H9 (cell line): ENCODE data around the gene NFASC. TPM values are rescaled to one million over a fixed set of nuclear protein-coding genes. Genes with fewer than 3 reads are reported as not detected.

Source experiments
- DNase-seq: peaks from one replicate; pipeline ENCODE4 v3.0.0-alpha.2; 2017
- H2AFZ ChIP-seq: one replicate; pipeline ENCODE4 v1.6.1; 2013; ENCODE audit warnings: mild to moderate bottlenecking, low read length, control low read depth, moderate library complexity
- H2AK5ac ChIP-seq: 2 replicates; pipeline ENCODE4 v1.6.1; 2013; ENCODE audit warnings: low read length, control low read depth, mixed read lengths; ENCODE audit not compliant: insufficient read length
- H2BK120ac ChIP-seq: one replicate; pipeline ENCODE4 v1.6.1; 2013; ENCODE audit warnings: low read depth, mild to moderate bottlenecking, low read length, control low read depth, inconsistent platforms; ENCODE audit not compliant: poor library complexity, severe bottlenecking
- H2BK12ac ChIP-seq: 2 replicates; pipeline ENCODE4 v1.6.1; 2013; ENCODE audit warnings: low read length, control low read depth, mixed read lengths, low read depth; ENCODE audit not compliant: insufficient read length
- H2BK15ac ChIP-seq: 2 replicates; pipeline ENCODE4 v1.6.1; 2013; ENCODE audit warnings: low read depth, low read length, control low read depth
- H2BK20ac ChIP-seq: one replicate; pipeline ENCODE4 v1.6.1; 2013; ENCODE audit warnings: low read depth, mild to moderate bottlenecking, low read length, control low read depth, inconsistent platforms; ENCODE audit not compliant: poor library complexity, severe bottlenecking
- H2BK5ac ChIP-seq: 2 replicates; pipeline ENCODE4 v1.6.1; 2013; ENCODE audit warnings: low read length, control low read depth, mixed read lengths; ENCODE audit not compliant: insufficient read length
- H3K14ac ChIP-seq: 2 replicates; pipeline ENCODE4 v1.6.1; 2013; ENCODE audit warnings: low read length, control low read depth; ENCODE audit not compliant: insufficient read depth
- H3K18ac ChIP-seq: 2 replicates; pipeline ENCODE4 v1.6.1; 2013; ENCODE audit warnings: low read depth, mild to moderate bottlenecking, mixed read lengths, low read length, control low read depth; ENCODE audit not compliant: insufficient read length
- H3K23ac ChIP-seq: 2 replicates; pipeline ENCODE4 v1.6.1; 2013; ENCODE audit warnings: low read length, control low read depth, mixed read lengths, low read depth; ENCODE audit not compliant: insufficient read length
- H3K23me2 ChIP-seq: 2 replicates; pipeline ENCODE4 v1.6.1; 2013; ENCODE audit warnings: low read depth, mild to moderate bottlenecking, mixed read lengths, low read length, control low read depth; ENCODE audit not compliant: insufficient read length, poor library complexity, severe bottlenecking
- H3K27ac ChIP-seq: 2 replicates; pipeline ENCODE4 v1.5.1; 2013; ENCODE audit warnings: low read length, control low read depth, mixed read lengths, low read depth; ENCODE audit not compliant: insufficient read length
- H3K27me3 ChIP-seq: 2 replicates; pipeline ENCODE4 v1.6.1; 2013; ENCODE audit warnings: low read length, control low read depth, inconsistent platforms; ENCODE audit not compliant: insufficient read depth
- H3K4ac ChIP-seq: 2 replicates; pipeline ENCODE4 v1.6.1; 2013; ENCODE audit warnings: low read depth, mild to moderate bottlenecking, control low read depth, inconsistent platforms, low read length, moderate library complexity
- H3K4me1 ChIP-seq: 2 replicates; pipeline ENCODE4 v1.6.1; 2013; ENCODE audit warnings: low read length, control low read depth, inconsistent platforms; ENCODE audit not compliant: insufficient read depth
- H3K4me2 ChIP-seq: 2 replicates; pipeline ENCODE4 v1.6.1; 2013; ENCODE audit warnings: low read length, control low read depth, mixed read lengths; ENCODE audit not compliant: insufficient read length, insufficient read depth
- H3K56ac ChIP-seq: 2 replicates; pipeline ENCODE4 v1.6.1; 2013; ENCODE audit warnings: low read depth, mild to moderate bottlenecking, mixed read lengths, low read length, control low read depth; ENCODE audit not compliant: insufficient read length
- H3K79me1 ChIP-seq: 2 replicates; pipeline ENCODE4 v1.6.1; 2013; ENCODE audit warnings: low read depth, mild to moderate bottlenecking, moderate library complexity, low read length, control low read depth, inconsistent platforms; ENCODE audit not compliant: insufficient read depth, poor library complexity, severe bottlenecking
- H3K79me2 ChIP-seq: 2 replicates; pipeline ENCODE4 v1.6.1; 2013; ENCODE audit warnings: low read length, control low read depth, inconsistent platforms; ENCODE audit not compliant: insufficient read depth
- H3K9ac ChIP-seq: 2 replicates; pipeline ENCODE4 v1.6.1; 2013; ENCODE audit warnings: low read length, control low read depth, mixed read lengths; ENCODE audit not compliant: insufficient read length; ENCODE audit errors: extremely low read depth
- H3K9me3 ChIP-seq: one replicate; pipeline ENCODE4 v1.6.1; 2013; ENCODE audit warnings: low read depth, low read length, inconsistent platforms; ENCODE audit not compliant: control insufficient read depth
- H3T11ph ChIP-seq: one replicate; pipeline ENCODE4 v1.6.1; 2013; ENCODE audit warnings: mild to moderate bottlenecking, low read length, control low read depth, inconsistent platforms
- H4K20me1 ChIP-seq: one replicate; pipeline ENCODE4 v1.6.1; 2013; ENCODE audit not compliant: control insufficient read depth, insufficient read length, insufficient read depth
- H4K5ac ChIP-seq: 2 replicates; pipeline ENCODE4 v1.6.1; 2013; ENCODE audit warnings: low read depth, mild to moderate bottlenecking, mixed read lengths, low read length, control low read depth; ENCODE audit not compliant: insufficient read length
- H4K8ac ChIP-seq: replicated peaks from 2 replicates; pipeline ENCODE4 v1.6.1; 2013; ENCODE audit warnings: low read length, control low read depth, mixed read lengths, low read depth; ENCODE audit not compliant: insufficient read length
- H4K91ac ChIP-seq: 2 replicates; pipeline ENCODE4 v1.6.1; 2013; ENCODE audit warnings: low read depth, mild to moderate bottlenecking, moderate library complexity, mixed read lengths, low read length, control low read depth; ENCODE audit not compliant: insufficient read length
- H3K27ac Mint-ChIP-seq, 3 experiments: 2 replicates in 2 of 3; 3 replicates in 1 of 3; pipeline ENCODE4 v1.8.0; 2020 to 2021; ENCODE audit warnings: mixed read lengths in 3 of 3, mild to moderate bottlenecking in 1 of 3, moderate library complexity in 1 of 3
- H3K27me3 Mint-ChIP-seq: 2 replicates; pipeline ENCODE4 v1.8.0; 2021; ENCODE audit warnings: low read depth, mild to moderate bottlenecking, moderate library complexity, mixed read lengths
- H3K36me3 Mint-ChIP-seq, 3 experiments: 2 replicates in 2 of 3; 3 replicates in 1 of 3; pipeline ENCODE4 v1.8.0; 2020 to 2021; ENCODE audit warnings: low read depth in 3 of 3, mixed read lengths in 3 of 3; ENCODE audit not compliant: insufficient read depth in 1 of 3
- H3K4me1 Mint-ChIP-seq, 2 experiments: 2 replicates each; pipeline ENCODE4 v1.8.0; 2020; ENCODE audit warnings: mixed read lengths in 2 of 2
- H3K4me3 Mint-ChIP-seq, 2 experiments: 2 replicates in 1 of 2; 3 replicates in 1 of 2; pipeline ENCODE4 v1.8.0; 2020 to 2021; ENCODE audit warnings: mild to moderate bottlenecking in 2 of 2, mixed read lengths in 2 of 2, moderate library complexity in 1 of 2
- H3K9me3 Mint-ChIP-seq, 2 experiments: 2 replicates in 1 of 2; 3 replicates in 1 of 2; pipeline ENCODE4 v1.8.0; 2020; ENCODE audit warnings: mild to moderate bottlenecking in 2 of 2, mixed read lengths in 2 of 2, moderate library complexity in 1 of 2
- CTCF ChIP-seq: fragments of 200-600 bp; sonication (generic); conservative IDR thresholded peaks from 3 replicates; pipeline ENCODE4 v1.8.0; 2021; ENCODE audit warnings: antibody characterized with exemption, mild to moderate bottlenecking
- total RNA-seq: library from RNA; stranded (reverse); gene quantifications from 2 replicates; pipeline ENCODE4 v1.2.1, GENCODE V29; 2021

Gene NFASC
- total RNA-seq, 1 experiment from 2014 or later, result 5.0 TPM

GRCh38 chr1:204894031-204894430 lies 23.4 kb downstream of the NFASC start:
- Mint-ChIP-seq H3K27me3 (peaks cover 3% of the 10 kb centered on the region; the same call in 1 of the 2 replicates), H3K4me3 (no peak overlapping the region), H3K27ac (no peak overlapping the region), H3K9me3 (no peaks in the 10 kb centered on the region), H3K36me3 (peaks cover 0 to 2% (median 0%) of the 10 kb centered on the region in 3 experiments; a peak in 1 of 7 replicates), H3K4me1 (peaks cover 11% of the 10 kb centered on the region in 2 experiments)
- Histone ChIP-seq H4K5ac (no peak overlapping the region), H3K18ac (no peak overlapping the region), H4K8ac (no peak overlapping the region), H3K23ac (no peak overlapping the region), H2BK15ac (no peak overlapping the region), H3K4ac (no peak overlapping the region), H4K91ac (no peak overlapping the region), H3K56ac (no peak overlapping the region), H2AK5ac (no peak overlapping the region), H4K20me1 (no peaks in the 10 kb centered on the region), H3K4me1 (no peaks in the 10 kb centered on the region; the same call in 1 of the 2 replicates), H2AFZ (no peak overlapping the region), H2BK120ac (no peak overlapping the region), H2BK5ac (no peak overlapping the region), H3K9ac (no peak overlapping the region), H3K79me2 (no peaks in the 10 kb centered on the region), H2BK12ac (no peak overlapping the region), H3K27me3 (no peaks in the 10 kb centered on the region), H3K79me1 (no peaks in the 10 kb centered on the region), H3K14ac (no peak overlapping the region), H3T11ph (no peak overlapping the region), H2BK20ac (no peak overlapping the region), H3K9me3 (no peaks in the 10 kb centered on the region), H3K27ac (no peak overlapping the region), H3K4me2 (no peak overlapping the region), H3K23me2 (no peaks in the 10 kb centered on the region)
- DNase-seq, result no peak
- no peak for TF ChIP-seq CTCF
